ENCODE measurements around the gene XPNPEP2.

The XPNPEP2 gene

GRCh38 chrX:129780441-129781105 lies 41.8 kb downstream of the XPNPEP2 start:
- DNase-seq (ENCODE audit: low spot score) = no peak

GRCh38 chrX:129781134-129781672 lies 42.4 kb downstream of the XPNPEP2 start:
- DNase-seq (ENCODE audit: low spot score) = no peak

- DNase-seq (ENCODE audit: low spot score) = no peak
These were observed 43.1 kb downstream of the XPNPEP2 start for GRCh38 chrX:129781680-129782495.

DNA sequence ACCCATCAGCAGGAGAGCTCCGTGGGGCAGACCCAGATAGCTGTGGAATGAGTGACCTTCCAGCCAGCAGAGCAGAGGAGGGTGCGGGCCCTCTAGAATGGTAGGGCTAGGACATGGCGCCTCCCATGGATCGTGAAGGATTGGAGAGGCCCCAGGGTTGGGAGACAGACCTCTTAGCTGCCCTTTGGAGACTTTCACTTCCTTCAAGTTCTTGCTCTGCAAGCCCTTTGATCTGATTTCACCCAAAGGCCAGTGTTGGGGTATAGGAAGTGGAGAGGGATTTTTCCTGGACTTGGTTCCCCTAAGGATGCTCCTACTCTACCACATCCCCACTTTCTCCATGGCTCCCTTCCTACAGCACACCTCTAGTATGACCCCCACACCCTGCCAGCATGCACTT lies 43.9 kb downstream of the XPNPEP2 start:
- no peak for DNase-seq (ENCODE audit: low spot score)

DNA sequence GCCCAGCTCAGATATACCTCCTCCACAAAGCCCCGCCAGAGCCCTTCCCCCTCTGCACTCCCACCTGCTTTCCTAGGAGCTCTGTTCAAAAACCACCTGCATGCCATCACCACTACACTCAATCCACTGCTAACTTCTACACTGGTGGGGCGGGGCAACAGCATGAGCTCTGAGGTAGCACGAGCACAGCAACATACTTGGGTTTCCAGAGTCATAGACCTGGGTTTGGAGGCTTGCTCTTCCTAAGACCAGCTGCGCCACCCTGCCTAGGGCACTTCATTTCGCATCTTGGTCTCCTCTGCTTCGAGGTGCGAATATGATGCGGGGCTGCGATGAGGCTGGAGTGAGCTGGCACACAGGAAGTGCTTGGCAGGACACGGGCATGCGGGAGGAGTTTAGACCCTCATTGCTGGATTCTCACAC lies 44.5 kb downstream of the XPNPEP2 start:
- no peak for DNase-seq (ENCODE audit: low spot score)

- DNase-seq (ENCODE audit: low spot score) = no peak
These were observed 45.6 kb downstream of the XPNPEP2 start for GRCh38 chrX:129784371-129784770.

GRCh38 chrX:129785160-129785947 lies 46.6 kb downstream of the XPNPEP2 start:
- no peak for DNase-seq (ENCODE audit: low spot score)

DNA sequence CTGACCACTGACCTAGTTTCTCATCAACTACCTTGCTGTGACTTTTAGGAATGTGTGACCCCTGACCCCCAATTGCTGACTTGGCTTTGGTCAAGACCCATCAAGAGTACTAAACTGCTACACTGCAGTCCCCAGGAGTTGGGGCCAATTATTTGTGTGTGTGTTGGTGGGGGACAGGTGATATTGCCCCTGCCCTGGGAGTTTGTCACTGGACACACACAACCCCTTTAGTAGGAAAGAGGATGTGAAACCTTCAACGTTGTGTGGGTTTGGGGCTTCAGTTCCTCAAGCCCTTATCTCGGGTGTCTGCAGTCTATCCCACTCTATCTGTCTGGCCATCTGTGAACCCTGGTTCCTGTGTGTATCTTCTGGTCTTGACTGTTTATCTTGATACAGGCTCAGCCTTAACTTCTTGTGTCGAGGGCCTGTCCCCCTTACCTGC lies 47.5 kb downstream of the XPNPEP2 start:
- no peak for DNase-seq (ENCODE audit: low spot score)

DNA sequence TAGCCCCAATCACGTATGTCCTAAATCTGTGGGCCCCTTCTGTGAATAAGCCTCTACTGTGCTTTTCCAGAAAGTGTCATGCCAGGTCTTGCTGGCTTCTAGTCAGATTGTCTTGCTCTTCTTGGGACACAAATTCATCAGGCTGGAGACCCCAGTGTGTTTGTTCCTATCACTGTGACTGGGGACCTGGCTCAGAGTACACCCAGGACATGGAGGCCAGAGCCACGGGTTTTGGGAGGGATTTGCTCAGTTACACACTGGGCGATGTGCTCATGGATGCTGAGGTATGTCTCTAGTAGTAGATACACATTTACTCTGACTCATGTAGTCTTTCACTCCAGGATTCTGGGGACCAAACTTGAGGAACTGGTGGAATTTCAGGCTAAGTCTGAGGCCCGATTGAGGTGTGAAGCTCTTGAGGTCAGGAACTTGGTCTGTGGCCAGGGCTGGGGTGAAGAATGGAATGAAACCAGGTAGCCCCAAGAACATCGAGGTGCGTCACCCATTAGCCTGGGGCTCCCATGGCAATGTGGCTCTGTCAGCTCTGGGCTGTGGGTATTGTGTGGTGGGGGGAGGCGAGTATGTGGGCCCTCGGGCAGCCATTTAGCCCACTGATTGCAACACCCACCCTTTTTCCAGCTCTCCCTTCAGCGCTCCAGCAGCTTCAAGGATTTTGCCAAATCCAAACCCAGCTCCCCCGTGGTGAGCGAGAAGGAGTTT lies 48.7 kb downstream of the XPNPEP2 start:
- no peak for DNase-seq (ENCODE audit: low spot score)

DNA sequence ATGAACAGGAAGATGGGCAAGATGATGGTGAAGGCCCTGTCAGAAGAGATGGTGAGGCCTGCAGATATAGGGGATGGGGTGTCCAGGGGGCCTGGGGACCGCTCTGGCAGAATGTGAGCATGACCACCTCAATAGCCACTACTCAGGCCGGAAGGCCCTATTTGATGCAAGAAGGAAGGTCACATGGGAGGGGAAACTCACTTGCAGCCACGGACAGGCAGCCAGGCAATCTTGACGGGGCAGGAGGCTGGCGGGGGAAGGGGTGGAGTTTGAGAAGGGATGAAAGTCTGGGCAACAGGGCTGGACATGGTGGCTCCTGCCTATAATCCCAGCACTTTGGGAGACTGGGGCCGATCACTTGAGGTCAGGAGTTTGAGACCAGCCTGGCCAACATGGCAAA lies 49.7 kb downstream of the XPNPEP2 start:
- DNase-seq (ENCODE audit: low spot score) = no peak

GRCh38 chrX:129790146-129790545 lies 51.4 kb downstream of the XPNPEP2 start:
- DNase-seq (ENCODE audit: low spot score) = no peak

GRCh38 chrX:129790808-129791207 lies 52.0 kb downstream of the XPNPEP2 start:
- DNase-seq (ENCODE audit: low spot score) = no peak

DNA sequence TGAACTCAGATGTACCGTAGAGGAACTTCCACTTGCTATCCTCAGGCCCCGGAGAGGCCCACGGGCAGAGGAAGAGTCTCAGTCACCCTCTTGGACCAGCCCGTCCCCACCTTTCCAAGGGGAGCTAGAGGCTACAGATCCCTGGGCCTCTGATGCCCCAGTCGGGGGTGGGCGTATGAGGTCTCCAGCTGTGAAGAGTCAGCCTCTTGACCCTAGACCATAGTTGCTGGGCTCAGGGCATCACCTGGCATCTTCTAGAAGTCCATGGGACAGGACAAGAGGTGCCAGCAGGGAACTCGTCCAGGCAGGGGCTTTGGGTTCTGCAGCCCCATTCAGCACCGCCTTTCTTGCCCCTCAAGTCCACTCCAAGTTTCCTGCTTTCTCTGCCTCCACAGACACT lies 52.6 kb downstream of the XPNPEP2 start:
- DNase-seq (ENCODE audit: low spot score) = no peak

- no peak for DNase-seq (ENCODE audit: low spot score)
These were observed 53.3 kb downstream of the XPNPEP2 start for GRCh38 chrX:129791961-129792570.

GRCh38 chrX:129792586-129793291 lies 54.0 kb downstream of the XPNPEP2 start:
- no peak for DNase-seq (ENCODE audit: low spot score)

- no peak for DNase-seq (ENCODE audit: low spot score)
These were observed 54.9 kb downstream of the XPNPEP2 start for GRCh38 chrX:129793604-129794191.

- DNase-seq (ENCODE audit: low spot score) = no peak
These were observed 56.8 kb downstream of the XPNPEP2 start for GRCh38 chrX:129795584-129795983.

- DNase-seq (ENCODE audit: low spot score) = no peak
These were observed 58.6 kb downstream of the XPNPEP2 start for GRCh38 chrX:129797251-129797906.

DNA sequence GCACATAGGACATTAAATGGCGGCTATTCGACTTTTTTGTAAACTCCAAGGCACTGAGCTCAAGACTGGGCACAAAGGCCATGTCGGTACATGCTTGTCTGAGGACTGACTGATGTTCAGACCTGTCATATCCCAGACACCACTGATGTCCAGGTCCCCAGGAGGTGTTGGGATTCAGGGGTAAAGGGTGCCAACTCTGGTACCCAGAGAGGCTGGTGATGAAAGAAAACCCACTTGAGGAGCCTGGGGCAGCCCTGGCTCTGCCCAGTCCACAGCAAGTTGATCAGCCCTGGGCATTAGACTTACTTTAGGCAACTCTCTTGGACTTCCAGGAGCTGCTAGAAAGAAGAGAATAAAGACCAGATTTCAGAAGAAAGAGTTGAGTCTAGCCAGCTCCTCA lies 59.7 kb downstream of the XPNPEP2 start:
- no peak for DNase-seq (ENCODE audit: low spot score)

- no peak for DNase-seq (ENCODE audit: low spot score)
These were observed 60.1 kb downstream of the XPNPEP2 start for GRCh38 chrX:129798888-129799287.
